Coronary artery (tissue), 2 donors: ENCODE data around the gene IMMP2L.

Source experiments
- DNase-seq: peaks from one replicate; pipeline ENCODE4 v3.0.0-alpha.2; 2017; ENCODE audit warnings: low spot score
- H3K27ac ChIP-seq, 2 donors: fragments of 200-600 bp; sonication (generic); one replicate each; pipeline ENCODE4 v1.5.1; 2016 to 2019
- H3K4me3 ChIP-seq: fragments of 200-600 bp; sonication (generic); 2 replicates; pipeline ENCODE4 v1.5.1; 2016; ENCODE audit warnings: mild to moderate bottlenecking, moderate library complexity
- TF ChIP-seq, protein P1 (sequence below): fragments of 200-600 bp; sonication (generic); IDR thresholded peaks from one replicate; pipeline ENCODE4 v1.5.1; 2019; ENCODE audit warnings: antibody characterized with exemption

The IMMP2L gene

GRCh38 chr7:110760341-110760740 lies 802.0 kb downstream of the IMMP2L start:
- TF ChIP-seq, protein P1, sequence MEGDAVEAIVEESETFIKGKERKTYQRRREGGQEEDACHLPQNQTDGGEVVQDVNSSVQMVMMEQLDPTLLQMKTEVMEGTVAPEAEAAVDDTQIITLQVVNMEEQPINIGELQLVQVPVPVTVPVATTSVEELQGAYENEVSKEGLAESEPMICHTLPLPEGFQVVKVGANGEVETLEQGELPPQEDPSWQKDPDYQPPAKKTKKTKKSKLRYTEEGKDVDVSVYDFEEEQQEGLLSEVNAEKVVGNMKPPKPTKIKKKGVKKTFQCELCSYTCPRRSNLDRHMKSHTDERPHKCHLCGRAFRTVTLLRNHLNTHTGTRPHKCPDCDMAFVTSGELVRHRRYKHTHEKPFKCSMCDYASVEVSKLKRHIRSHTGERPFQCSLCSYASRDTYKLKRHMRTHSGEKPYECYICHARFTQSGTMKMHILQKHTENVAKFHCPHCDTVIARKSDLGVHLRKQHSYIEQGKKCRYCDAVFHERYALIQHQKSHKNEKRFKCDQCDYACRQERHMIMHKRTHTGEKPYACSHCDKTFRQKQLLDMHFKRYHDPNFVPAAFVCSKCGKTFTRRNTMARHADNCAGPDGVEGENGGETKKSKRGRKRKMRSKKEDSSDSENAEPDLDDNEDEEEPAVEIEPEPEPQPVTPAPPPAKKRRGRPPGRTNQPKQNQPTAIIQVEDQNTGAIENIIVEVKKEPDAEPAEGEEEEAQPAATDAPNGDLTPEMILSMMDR = no peak
- H3K4me3 ChIP-seq = no peak overlapping the region
- no peak overlapping the region for H3K27ac ChIP-seq
- DNase-seq = no peak

DNA sequence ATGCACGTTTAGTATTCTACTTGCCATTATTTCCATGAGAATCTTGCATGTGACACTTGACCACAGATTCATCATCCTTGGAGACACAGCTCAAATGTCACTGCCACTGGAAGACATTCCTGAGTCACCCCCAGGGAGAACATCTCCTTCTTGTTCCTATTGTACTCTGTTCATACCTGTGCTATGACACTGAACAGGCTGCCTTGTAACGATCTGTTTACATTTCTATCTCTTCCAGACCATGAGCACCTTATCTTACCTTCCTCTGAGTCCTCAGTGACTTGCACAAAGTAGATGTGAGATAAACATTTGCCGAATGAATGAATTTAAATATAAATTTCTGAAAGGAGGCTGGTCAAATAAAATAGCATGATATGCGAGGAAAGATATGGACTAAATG lies 803.2 kb downstream of the IMMP2L start:
- no peak for DNase-seq
- no peak overlapping the region for H3K27ac ChIP-seq
- no peak overlapping the region for H3K4me3 ChIP-seq
- TF ChIP-seq, protein P1 = no peak

GRCh38 chr7:110754649-110755048 lies 807.6 kb downstream of the IMMP2L start:
- no peak overlapping the region for H3K27ac ChIP-seq
- no peak overlapping the region for H3K4me3 ChIP-seq
- DNase-seq = no peak
- TF ChIP-seq, protein P1 = no peak

- Histone ChIP-seq H3K4me3 (no peak overlapping the region), H3K27ac (no peak overlapping the region)
- DNase-seq = no peak
- TF ChIP-seq, protein P1 = no peak
Observed at GRCh38 chr7:110750931-110751605, 811.2 kb downstream of the IMMP2L start.

- TF ChIP-seq, protein P1 = no peak
- DNase-seq = no peak
- no peak overlapping the region for H3K27ac ChIP-seq
- H3K4me3 ChIP-seq = no peak overlapping the region
Observed at GRCh38 chr7:110733221-110733620, 829.1 kb downstream of the IMMP2L start.

GRCh38 chr7:110724811-110725210 lies 837.5 kb downstream of the IMMP2L start:
- no peak for DNase-seq
- TF ChIP-seq, protein P1 = no peak
- H3K27ac ChIP-seq = no peak overlapping the region
- no peak overlapping the region for H3K4me3 ChIP-seq

- Histone ChIP-seq H3K27ac (no peak overlapping the region), H3K4me3 (no peak overlapping the region)
- DNase-seq = no peak
- TF ChIP-seq, protein P1 = no peak
Observed at GRCh38 chr7:110721395-110721794, 840.9 kb downstream of the IMMP2L start.
